ENCODE measurements around the gene RGPD6.
"Not testable (repeated sequence)": the region's sequence is repeated elsewhere in the genome, so short reads cannot be mapped to it uniquely, and the experiment has no call there.

GRCh38 chr2:110603917-110604591 lies 27.0 kb upstream of the RGPD6 start:
- TF ChIP-seq, protein P1, sequence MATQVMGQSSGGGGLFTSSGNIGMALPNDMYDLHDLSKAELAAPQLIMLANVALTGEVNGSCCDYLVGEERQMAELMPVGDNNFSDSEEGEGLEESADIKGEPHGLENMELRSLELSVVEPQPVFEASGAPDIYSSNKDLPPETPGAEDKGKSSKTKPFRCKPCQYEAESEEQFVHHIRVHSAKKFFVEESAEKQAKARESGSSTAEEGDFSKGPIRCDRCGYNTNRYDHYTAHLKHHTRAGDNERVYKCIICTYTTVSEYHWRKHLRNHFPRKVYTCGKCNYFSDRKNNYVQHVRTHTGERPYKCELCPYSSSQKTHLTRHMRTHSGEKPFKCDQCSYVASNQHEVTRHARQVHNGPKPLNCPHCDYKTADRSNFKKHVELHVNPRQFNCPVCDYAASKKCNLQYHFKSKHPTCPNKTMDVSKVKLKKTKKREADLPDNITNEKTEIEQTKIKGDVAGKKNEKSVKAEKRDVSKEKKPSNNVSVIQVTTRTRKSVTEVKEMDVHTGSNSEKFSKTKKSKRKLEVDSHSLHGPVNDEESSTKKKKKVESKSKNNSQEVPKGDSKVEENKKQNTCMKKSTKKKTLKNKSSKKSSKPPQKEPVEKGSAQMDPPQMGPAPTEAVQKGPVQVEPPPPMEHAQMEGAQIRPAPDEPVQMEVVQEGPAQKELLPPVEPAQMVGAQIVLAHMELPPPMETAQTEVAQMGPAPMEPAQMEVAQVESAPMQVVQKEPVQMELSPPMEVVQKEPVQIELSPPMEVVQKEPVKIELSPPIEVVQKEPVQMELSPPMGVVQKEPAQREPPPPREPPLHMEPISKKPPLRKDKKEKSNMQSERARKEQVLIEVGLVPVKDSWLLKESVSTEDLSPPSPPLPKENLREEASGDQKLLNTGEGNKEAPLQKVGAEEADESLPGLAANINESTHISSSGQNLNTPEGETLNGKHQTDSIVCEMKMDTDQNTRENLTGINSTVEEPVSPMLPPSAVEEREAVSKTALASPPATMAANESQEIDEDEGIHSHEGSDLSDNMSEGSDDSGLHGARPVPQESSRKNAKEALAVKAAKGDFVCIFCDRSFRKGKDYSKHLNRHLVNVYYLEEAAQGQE (IDR thresholded peaks at IDR 0.05; ENCODE audit: insufficient read depth in 1 of 2, low read depth in 2 of 2, low read length in 1 of 2): not testable (repeated sequence)
- not testable (repeated sequence) for TF ChIP-seq CTCF (IDR thresholded peaks at IDR 0.05)

All from Panc1 (cell line).